ENCODE results near the gene RUNDC3A. TPM values are rescaled to one million over a fixed set of nuclear protein-coding genes. Genes with fewer than 3 reads are reported as not detected.

The RUNDC3A gene
- total RNA-seq, 2 experiments from 2014 or later: 0.08 to 0.16 TPM

DNA sequence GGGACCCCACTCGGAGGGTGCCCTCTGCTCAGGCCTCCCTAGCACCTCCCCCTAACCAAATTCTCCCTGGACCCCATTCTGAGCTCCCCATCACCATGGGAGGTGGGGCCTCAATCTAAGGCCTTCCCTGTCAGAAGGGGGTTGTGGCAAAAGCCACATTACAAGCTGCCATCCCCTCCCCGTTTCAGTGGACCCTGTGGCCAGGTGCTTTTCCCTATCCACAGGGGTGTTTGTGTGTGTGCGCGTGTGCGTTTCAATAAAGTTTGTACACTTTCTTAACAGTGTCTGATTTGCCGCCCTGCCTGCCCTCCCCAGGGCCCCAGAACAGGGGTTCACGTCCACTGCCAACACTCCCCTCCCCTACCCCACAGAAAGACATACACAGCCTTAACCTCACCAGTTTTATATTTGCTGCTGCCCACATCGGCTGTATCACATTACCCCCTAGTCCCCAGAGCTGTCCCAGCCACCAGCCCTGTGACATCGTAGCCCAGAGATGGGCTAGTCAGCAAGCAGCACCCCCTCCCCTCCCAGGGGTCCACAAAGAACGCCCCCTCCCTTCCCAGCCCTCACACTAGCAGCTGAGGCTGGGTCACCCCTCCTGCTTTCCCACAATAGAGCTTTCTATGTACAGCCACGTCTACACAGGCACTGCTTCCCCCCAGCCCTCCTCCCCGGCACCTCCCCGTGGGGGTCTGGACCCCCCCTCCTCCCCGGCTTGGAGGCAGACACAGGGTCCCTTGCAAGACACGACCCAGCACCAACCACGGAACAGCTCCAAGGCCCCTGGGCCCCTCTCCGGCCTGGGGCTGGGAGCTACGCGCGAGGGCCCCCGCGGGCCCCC lies 44.6 kb downstream of the RUNDC3A start:
- Mint-ChIP-seq H3K9me3 (no peaks in the 10 kb centered on the region), H3K36me3 (peaks cover 3% of the 10 kb centered on the region), H3K27ac (no peak overlapping the region), H3K27me3 (no peaks in the 10 kb centered on the region), H3K4me3 (peak overlapping the region; percentile 62), H3K4me1 (peaks cover 10% of the 10 kb centered on the region)
- DNase-seq: no peak

DNA sequence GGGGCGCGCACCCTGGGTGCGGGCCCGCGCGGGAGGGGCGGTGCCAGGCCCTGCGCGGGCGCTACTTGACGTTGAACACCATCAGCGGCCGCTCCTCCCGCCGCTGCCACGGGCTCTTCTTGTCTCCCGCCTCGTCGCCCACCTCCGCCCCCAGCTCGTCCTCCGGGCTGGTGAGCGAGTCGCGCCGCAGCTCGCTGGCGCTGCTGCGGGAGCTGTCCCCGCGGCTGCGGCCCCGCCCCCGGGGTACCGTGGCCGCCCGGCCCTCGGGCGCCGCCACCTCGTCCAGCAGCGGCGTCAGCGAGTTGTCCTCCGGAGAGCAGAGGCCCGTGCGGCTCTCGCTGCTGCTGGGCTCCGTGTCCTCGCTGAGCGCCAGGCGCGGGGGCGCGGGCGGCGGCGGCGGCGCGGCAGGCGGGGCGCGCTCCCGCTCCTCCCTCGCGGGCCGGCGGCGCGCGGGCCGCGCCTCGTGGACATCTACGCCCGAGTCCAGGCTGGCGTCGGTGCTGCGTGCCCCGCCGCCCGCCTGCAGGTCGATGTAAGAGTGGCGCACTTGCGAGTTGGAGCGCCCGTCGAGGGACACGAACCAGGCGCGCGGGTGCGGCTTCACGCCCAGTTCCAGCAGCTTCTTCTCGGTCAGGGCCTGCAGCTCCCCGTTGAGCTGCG lies 45.4 kb downstream of the RUNDC3A start:
- peak; percentile 39 for DNase-seq
- Mint-ChIP-seq H3K27ac (no peak overlapping the region), H3K27me3 (no peaks in the 10 kb centered on the region), H3K36me3 (peaks cover 3% of the 10 kb centered on the region), H3K4me3 (no peak overlapping the region), H3K4me1 (peaks cover 7% of the 10 kb centered on the region), H3K9me3 (no peaks in the 10 kb centered on the region)

DNA sequence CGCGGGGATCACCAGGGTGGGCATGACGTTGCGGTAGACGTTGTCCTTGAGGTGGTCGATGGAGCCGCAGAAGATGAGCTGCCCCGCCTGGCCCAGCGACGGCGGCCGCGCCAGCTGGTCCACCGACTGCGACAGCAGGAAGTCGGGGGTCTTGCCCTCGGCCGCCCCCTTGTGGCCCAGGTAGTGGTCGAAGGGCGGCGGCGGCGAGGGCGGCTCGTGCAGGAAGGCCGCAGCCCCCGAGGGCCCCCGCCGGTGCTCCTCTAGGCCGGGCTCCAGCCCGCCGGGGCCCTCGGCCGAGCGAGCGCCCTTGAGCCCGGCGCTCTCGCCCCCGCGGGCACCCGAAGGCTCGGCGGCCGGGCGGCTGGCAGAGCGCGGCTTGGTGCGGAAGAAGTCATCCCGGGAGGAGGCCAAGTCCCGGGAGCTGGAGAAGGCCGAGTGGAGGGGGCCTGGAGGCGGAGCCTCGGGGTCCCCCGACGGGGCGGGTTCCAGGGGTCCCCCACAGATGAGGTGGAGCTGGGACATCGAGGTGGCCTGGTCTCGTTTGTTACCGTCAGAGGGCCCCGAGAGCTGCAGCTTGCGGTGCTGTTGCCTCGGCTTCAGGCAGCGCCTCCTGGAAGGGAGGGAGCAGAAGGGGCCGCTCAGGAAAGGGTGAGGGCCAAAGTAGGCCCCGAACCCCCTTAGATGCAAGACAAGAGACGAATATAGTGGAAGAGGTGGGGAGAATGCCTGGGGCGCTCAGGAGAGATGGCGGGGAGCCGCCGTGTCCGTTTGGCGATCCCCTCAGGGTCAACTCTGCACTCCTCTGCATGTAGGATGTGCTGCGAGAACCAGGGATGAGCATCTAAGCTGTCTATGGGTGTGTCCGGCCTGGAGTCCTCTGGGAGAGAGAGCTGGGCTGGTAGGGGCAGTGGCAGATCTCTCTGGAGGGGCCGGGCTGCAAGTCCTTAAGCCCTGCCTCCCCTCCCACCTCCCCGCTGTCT lies 46.5 kb downstream of the RUNDC3A start:
- Mint-ChIP-seq H3K9me3 (no peaks in the 10 kb centered on the region), H3K27me3 (no peaks in the 10 kb centered on the region), H3K4me3 (peak overlapping the region; percentile 60), H3K27ac (no peak overlapping the region), H3K4me1 (peaks cover 10% of the 10 kb centered on the region), H3K36me3 (peaks cover 3% of the 10 kb centered on the region)
- peak; percentile 77 for DNase-seq

DNA sequence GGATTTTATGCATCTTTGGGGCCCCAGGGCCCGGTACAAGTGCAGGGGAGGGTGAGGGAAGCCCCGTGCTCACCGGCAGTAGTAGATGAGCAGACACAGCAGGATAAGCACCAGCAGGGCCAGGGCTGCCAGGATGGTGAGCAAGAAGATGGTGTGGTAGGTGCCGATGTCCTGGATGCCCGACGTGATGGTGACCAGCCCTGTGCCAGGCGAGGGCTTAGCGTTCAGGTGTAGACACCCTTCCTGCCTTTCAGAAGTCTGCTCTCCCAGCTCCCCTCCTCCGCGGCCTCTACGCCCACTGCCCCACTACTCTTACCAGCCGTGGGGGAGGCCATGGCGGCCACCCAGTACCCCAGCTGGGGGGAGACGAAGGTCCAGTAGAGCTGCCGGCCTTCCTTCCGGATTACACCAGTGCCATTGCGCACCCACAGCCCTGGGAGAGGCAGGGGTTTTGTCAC lies 47.3 kb downstream of the RUNDC3A start:
- peaks cover 3% of the 10 kb centered on the region for H3K36me3 Mint-ChIP-seq
- H3K27me3 Mint-ChIP-seq: no peaks in the 10 kb centered on the region
- no peak for DNase-seq
- H3K4me3 Mint-ChIP-seq: no peak overlapping the region
- H3K4me1 Mint-ChIP-seq: peaks cover 10% of the 10 kb centered on the region
- no peaks in the 10 kb centered on the region for H3K9me3 Mint-ChIP-seq
- H3K27ac Mint-ChIP-seq: no peak overlapping the region

DNA sequence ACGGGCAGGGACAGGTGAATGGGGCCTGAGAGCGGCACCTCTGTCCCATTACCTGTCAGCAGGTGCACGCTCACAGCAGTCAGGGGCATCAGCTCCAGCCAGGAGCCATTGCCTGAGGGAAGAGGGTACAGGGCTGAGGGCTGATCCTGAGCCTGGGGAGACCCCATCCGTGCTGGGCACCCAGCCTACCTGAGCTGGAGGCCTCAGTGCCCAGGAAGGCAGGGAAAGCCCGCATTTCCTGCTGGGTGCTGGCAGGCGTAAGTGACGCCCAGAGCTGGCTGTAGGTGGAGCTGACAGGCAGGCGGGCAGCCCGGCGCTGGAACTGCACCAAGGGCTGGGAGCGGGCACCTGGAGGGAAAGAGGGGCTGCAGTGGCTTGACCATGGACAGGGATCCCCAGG lies 47.8 kb downstream of the RUNDC3A start:
- H3K36me3 Mint-ChIP-seq: peaks cover 3% of the 10 kb centered on the region
- no peaks in the 10 kb centered on the region for H3K27me3 Mint-ChIP-seq
- no peak overlapping the region for H3K27ac Mint-ChIP-seq
- no peak overlapping the region for H3K4me3 Mint-ChIP-seq
- peaks cover 10% of the 10 kb centered on the region for H3K4me1 Mint-ChIP-seq
- no peaks in the 10 kb centered on the region for H3K9me3 Mint-ChIP-seq
- no peak for DNase-seq

DNA sequence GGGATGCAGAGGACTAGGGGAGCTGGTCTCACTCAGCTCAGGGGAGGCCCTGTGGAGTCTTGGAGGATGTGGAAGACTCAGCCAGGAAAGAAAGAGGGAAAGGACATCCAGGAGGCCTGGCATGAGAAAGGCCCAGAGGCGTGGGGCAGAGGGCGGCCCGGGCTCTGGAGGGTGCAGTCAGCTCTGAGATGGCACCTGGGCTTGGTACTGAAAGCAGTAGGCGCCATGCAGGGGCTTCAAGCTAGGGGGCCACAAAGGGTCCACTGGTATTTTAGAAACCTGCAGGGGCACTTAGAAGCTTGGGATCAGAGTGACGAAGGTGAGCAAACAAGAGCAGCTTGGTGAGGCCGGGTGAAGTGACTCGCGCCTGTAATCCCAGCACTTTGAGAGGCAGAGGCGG lies 49.7 kb downstream of the RUNDC3A start:
- peaks cover 7% of the 10 kb centered on the region for H3K4me1 Mint-ChIP-seq
- H3K27me3 Mint-ChIP-seq: peaks cover 8% of the 10 kb centered on the region
- DNase-seq: no peak
- H3K9me3 Mint-ChIP-seq: no peaks in the 10 kb centered on the region
- H3K27ac Mint-ChIP-seq: no peak overlapping the region
- H3K4me3 Mint-ChIP-seq: no peak overlapping the region
- peaks cover under 1% of the 10 kb centered on the region for H3K36me3 Mint-ChIP-seq

DNA sequence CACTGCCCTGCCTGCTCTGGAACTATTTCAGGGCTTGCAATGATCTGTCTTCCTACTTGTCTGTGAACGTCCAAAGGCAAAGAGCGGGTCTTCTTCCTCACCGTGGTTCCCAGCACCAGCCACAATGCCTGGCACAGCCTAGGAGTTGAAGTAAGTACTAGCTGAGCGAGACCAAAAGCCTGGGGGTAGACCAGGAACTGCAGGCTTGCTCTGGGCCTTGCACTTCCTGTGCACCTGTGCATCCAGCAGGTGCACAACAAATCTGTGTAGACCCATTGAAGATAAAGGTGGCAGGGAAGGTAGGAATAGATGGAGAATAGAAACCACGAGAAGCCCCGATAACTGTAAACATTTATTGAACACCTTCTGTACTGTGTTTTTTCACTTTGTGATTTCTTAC lies 50.6 kb downstream of the RUNDC3A start:
- H3K36me3 Mint-ChIP-seq: no peaks in the 10 kb centered on the region
- H3K4me1 Mint-ChIP-seq: peaks cover 6% of the 10 kb centered on the region
- no peaks in the 10 kb centered on the region for H3K9me3 Mint-ChIP-seq
- peaks cover 8% of the 10 kb centered on the region for H3K27me3 Mint-ChIP-seq
- no peak overlapping the region for H3K27ac Mint-ChIP-seq
- DNase-seq: no peak
- no peak overlapping the region for H3K4me3 Mint-ChIP-seq

DNA sequence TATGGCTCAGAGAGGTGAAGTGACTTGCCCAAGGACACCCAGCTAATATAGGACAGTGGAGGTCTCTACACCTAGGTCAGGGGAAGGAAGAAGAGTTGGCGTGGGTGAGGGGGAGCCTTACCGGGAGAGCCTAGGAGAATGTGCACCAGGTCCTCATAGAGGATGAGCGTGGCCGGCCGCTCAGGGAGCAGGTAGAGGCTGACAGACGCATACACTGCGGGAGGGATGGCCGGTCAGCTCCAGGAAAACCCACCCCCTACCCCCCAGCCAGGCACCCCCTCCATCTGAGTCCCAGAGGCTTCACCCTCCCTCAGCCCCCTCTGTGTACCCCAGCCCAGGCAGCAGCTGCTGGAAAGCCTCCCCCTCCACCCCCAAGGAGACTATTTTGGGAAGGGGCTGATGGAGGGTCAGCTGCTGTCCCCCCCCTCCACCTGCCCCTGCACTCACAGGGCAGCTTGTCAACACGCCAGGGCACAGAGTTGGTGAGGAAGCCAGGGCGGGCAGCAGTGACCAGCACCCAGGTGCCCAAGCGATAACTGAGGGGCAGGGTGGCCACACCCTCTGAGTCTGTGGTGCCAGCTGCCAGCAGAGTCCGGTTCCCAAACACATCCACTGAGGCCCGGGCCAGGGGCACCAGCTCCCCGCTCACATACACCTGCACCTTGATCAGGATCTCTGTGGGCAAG lies 51.2 kb downstream of the RUNDC3A start:
- peaks cover 6% of the 10 kb centered on the region for H3K4me1 Mint-ChIP-seq
- DNase-seq: no peak
- no peaks in the 10 kb centered on the region for H3K36me3 Mint-ChIP-seq
- H3K27me3 Mint-ChIP-seq: peaks cover 9% of the 10 kb centered on the region
- no peak overlapping the region for H3K4me3 Mint-ChIP-seq
- H3K9me3 Mint-ChIP-seq: no peaks in the 10 kb centered on the region
- no peak overlapping the region for H3K27ac Mint-ChIP-seq

DNA sequence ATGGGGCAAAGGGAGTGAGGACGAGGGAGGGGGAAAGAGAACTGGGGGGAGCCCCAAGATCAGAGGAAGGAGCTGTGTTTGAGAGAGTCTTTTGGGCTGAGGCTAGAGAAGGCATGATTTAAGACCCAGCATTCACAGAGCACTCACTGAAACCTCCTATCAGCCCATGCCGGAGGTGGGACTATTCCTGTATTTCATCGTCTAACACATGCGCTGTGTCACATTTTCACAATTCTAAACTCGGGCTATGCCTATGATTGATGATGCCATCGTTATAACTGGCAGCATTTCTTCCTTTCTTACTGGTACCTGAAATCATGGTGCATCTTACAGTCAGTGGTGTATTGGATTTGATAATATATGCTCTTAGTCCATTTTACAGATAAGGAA lies 51.7 kb downstream of the RUNDC3A start:
- H3K27ac Mint-ChIP-seq: no peak overlapping the region
- no peak for DNase-seq
- peaks cover 6% of the 10 kb centered on the region for H3K4me1 Mint-ChIP-seq
- H3K27me3 Mint-ChIP-seq: peaks cover 14% of the 10 kb centered on the region
- H3K9me3 Mint-ChIP-seq: no peaks in the 10 kb centered on the region
- H3K36me3 Mint-ChIP-seq: no peaks in the 10 kb centered on the region
- no peak overlapping the region for H3K4me3 Mint-ChIP-seq

DNA sequence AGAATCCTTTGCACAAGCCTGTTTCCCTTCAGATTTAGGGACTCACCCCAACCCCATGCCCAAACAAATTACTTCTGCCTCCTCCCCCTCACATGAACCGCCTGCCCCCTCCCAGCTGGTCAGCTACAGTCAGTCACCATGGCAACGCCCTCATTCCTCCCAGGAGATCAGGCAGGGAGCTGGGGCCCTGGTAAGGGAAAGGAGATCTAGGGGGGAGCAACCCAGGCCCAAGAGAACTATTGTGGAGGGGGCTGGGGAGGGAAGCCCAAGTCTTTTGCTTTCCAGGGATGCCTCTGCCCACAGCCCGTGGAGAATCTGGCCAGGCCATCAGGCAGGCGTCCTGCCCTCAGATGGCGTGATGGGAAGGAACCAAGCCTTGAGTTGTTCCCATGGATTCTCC lies 52.4 kb downstream of the RUNDC3A start:
- Mint-ChIP-seq H3K4me1 (peaks cover 6% of the 10 kb centered on the region), H3K27ac (no peak overlapping the region), H3K27me3 (peaks cover 18% of the 10 kb centered on the region), H3K9me3 (no peaks in the 10 kb centered on the region), H3K4me3 (no peak overlapping the region), H3K36me3 (no peaks in the 10 kb centered on the region)
- no peak for DNase-seq

DNA sequence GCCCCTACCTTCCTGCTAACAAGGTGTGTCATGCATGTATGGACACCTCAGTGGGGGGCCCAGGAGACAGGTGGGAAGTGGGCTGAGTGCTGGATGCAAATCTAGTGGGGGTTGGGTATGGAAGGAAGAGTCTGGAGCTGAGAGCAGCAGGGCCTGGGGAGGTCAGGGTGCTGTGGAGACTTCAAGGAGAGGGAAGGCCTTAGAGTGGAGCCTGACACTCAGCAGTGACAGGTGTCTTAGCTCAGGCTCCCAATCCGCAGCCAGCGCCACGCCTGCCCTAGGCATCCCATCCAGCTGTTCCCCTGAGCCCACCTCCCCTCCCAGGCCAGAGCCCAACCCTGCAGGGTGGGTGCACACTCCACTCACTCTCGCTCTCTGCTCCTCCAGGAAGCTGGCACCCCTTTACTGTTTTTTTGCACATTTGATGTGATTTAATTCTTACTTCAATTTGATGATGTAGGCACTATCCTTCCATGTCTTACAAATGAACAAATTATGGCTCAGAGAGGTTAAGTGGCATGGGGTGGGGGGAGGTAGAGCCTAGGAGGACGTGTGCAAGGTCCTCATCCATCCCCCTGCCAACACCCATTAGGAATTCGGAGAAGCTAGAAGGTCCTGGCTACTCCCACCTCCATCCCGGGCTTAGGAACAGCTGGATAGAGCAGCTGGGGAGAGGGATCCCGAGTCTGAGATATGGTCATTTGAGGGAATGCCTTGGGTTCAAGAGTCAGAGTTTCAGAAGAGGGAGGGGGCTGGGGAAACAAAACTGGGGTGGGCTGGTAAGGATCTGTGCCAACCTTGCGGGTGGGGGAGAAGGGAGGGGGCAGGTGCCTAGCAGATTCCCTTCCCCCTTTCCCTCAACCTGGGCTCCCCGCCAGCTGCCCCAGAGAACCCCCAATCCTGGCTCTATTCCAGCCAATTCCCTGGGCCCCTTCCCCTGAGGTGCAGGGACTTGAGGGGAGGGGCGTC lies 53.2 kb downstream of the RUNDC3A start:
- H3K4me3 Mint-ChIP-seq: no peak overlapping the region
- H3K4me1 Mint-ChIP-seq: peaks cover 6% of the 10 kb centered on the region
- no peaks in the 10 kb centered on the region for H3K9me3 Mint-ChIP-seq
- H3K27ac Mint-ChIP-seq: no peak overlapping the region
- H3K27me3 Mint-ChIP-seq: peaks cover 25% of the 10 kb centered on the region
- no peaks in the 10 kb centered on the region for H3K36me3 Mint-ChIP-seq
- DNase-seq: no peak

DNA sequence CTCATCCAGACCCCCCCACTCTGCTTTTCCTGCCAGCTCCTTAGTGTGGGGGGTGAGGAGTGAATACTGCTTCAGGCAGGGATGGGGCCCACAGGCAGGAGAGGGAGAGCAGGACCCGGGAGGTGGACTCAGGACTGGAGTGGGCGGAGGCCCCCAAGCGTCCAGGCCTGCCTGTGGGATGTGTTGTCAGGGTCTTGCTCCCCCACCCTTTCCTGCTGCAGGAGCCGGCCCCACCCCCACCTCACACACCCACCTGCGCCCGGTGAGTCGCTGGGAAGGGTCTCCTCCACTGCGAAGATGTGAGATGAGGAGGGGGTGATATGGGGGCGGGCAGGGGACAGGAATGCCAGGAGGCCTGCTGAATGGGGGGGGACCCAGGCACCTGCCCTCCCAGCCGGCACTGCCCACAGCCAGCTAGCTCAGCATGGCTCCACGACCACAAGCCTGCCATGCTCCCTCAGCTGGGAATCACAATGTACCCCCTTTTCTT lies 54.1 kb downstream of the RUNDC3A start:
- Mint-ChIP-seq H3K4me1 (peaks cover 6% of the 10 kb centered on the region), H3K36me3 (no peaks in the 10 kb centered on the region), H3K27me3 (peaks cover 33% of the 10 kb centered on the region), H3K4me3 (no peak overlapping the region), H3K9me3 (no peaks in the 10 kb centered on the region), H3K27ac (no peak overlapping the region)
- no peak for DNase-seq

DNA sequence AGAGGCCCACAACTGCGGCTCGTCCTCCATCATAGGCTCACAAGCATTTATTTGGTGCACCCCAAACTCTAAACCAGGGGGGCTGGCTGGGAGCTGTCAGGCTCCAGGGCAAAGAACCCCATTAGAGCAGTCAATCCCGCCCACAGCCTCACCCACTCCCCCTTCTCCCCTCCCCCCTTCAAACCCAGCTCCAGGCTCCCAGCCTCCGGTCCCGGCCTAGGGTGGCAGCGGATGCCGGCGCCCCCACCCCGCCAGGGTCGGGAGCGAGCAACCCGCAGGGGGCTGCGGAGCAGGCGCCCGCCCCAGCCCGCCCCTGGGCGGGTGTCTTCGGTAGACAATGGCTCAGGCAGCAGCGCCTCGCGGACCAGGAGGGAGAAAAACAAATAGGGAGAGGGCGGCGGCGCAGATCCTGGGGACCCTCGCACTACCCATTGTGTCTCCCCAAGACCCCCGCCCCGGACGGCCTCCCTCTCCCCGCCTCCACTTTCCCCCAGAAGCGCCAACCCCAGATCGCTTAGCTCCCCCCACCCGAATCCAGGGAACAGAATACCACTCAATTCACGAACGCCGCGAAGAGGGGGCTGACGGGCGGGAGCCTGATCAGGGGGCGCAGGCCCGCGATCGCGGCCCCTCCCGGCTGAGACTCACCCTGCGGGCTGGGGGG lies 54.7 kb downstream of the RUNDC3A start:
- Mint-ChIP-seq H3K4me3 (peak overlapping the region; percentile 56), H3K27me3 (peaks cover 36% of the 10 kb centered on the region), H3K27ac (no peak overlapping the region), H3K9me3 (no peaks in the 10 kb centered on the region), H3K4me1 (peaks cover 6% of the 10 kb centered on the region), H3K36me3 (no peaks in the 10 kb centered on the region)
- DNase-seq: peak; percentile 25
